ENCODE data around the gene RERG.
A peak's percentile ranks its signal among the peaks of the same experiment; 100 is the strongest.
"Not testable (repeated sequence)": the region's sequence is repeated elsewhere in the genome, so short reads cannot be mapped to it uniquely, and the experiment has no call there.

RERG gene

DNA sequence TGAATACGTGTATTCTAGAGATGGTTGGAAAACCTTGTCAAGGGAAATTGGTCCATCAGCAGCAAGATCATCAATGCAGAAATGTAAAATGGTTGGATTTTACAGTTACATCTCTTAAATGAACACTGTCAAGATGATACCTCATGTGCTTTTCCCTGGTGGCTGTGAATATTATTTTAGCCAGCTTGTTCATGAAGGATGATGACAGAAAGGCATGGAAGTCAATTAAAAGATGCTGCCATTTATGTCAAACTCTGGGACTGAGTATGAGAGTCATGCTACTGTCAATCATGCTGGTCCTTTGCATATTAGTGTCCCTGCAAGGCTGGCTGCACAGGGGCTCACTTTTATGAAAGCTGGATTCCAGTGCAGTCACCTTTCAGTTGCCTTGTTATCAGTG lies 10.3 kb upstream of the RERG start:
- TF ChIP-seq GATA1 (IDR thresholded peaks at IDR 0.05; ENCODE audit: low read depth, low read length) (no peak), POLR2A (IDR thresholded peaks at IDR 0.05; ENCODE audit: low read length) (no peak)
- no peak for DNase-seq

DNA sequence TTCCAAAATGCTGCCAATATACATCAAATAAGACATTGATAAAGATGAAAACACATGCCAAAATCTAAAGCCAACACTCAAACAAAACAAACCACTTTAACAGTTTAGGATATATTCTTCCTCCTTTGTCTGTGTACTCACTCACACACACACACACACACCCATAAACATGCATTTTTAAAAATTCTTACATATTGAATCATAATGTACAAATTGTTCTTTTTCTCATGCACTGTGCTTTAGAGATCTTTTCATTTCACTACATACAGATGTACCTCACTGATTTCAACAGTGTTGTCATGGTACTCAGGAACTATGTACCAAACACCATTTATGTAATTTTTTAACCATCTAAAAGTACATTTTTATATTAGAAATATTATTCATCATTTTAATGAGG lies 9.5 kb upstream of the RERG start:
- DNase-seq = no peak
- TF ChIP-seq POLR2A (IDR thresholded peaks at IDR 0.05; ENCODE audit: low read length) (no peak), GATA1 (IDR thresholded peaks at IDR 0.05; ENCODE audit: low read depth, low read length) (no peak)

DNA sequence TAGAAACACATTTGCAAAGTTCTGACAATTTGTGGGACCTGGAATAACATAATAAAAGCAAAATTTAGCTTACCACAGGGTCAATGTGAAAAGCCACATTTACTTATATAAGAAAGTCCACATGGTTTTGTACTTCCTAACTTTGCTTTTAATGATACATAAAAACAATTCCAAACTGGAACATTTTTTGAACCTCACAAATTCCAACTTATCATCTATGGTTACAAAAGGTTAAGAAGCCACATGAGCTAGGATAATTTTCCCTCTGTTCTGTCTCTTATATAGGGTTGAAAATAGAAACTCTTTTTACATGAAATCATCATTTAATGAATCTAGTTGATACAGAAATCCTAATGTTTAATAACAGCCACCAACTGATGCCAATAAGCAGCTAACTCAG lies 8.9 kb upstream of the RERG start:
- DNase-seq = no peak
- no peak for TF ChIP-seq POLR2A (IDR thresholded peaks at IDR 0.05; ENCODE audit: low read length)
- TF ChIP-seq GATA1 (IDR thresholded peaks at IDR 0.05; ENCODE audit: low read depth, low read length) = no peak

DNA sequence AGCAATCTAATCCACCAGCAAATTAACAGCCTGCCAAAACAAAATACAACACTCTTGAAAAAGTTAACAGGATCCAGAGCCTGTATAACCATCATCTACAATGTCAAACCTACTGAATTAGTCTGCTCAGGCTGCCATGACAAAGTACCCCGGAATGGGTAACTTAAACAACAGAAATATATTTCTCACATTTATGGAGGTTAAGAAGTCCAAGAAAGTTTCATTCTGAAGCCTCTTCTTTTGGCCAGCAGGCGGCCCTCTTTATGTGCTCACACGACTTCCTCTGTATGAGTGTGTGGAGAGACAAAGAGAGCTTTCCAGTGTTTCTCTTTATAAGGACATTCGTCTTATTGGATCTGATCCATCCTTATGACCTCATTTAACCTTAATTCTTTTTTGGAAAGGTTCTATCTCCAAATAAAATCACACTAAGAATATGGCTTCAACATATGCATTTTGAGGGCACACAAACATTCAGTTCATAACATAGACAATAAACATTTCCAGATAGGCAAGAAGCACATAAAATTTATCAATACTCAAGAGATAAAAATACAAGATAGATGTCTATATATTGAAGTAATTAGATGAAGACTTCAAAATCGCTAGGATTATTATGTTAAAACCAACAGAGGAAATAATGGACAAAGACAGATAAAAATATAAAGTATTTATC lies 5.9 kb upstream of the RERG start:
- DNase-seq = peak; percentile 15 to 37
- no peak for TF ChIP-seq GATA1 (IDR thresholded peaks at IDR 0.05; ENCODE audit: low read depth, low read length)
- no peak for TF ChIP-seq POLR2A (IDR thresholded peaks at IDR 0.05; ENCODE audit: low read length)

DNA sequence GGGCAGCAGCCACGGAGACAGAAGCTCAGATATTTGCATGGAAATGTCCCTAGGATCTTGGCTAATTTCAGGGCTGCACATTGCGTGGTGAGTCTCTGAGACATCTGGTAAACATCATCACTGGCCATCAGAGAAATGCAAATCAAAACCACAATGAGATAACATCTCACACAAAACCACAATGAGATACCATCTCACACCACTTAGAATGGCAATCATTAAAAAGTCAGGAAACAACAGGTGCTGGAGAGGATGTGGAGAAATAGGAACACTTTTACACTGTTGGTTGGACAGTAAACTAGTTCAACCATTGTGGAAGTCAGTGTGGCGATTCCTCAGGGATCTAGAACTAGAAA lies 4.6 kb upstream of the RERG start:
- DNase-seq = not testable (repeated sequence)

DNA sequence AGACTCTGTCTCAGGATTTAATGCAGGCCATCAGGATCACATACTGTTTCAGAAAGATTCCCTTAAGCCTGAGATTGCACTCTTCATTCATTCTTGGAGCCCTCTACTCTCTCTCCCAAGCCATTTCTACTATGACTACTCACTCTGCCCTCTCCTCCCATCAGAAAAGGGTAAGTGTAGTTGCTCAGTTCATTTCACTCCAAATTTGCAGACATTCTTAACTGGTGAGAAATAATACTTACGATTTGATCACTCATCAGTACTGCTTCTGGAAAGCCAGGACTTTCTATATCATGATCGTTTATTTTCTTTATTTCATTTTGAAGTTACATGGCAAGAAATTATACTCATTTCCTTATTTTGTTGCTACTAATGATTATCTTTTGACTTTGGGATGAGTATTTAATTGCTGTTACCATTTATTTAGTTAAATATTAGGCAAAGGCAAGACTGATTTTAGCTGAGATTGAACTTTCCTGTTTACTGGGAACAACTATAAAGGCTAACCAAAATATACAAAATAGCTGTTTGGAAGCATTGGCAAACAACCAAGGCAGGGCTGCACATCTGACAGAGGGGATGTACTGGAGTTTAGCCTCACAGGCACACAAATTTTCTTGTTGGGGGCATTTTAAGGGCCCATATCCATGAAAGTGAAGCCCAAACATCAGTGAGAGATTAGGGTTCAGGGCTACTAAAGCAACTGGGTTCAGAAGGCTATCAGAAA lies 4.1 kb upstream of the RERG start:
- DNase-seq = no peak
- no peak for TF ChIP-seq GATA1 (IDR thresholded peaks at IDR 0.05; ENCODE audit: low read depth, low read length)
- TF ChIP-seq POLR2A (IDR thresholded peaks at IDR 0.05; ENCODE audit: low read length) = no peak

DNA sequence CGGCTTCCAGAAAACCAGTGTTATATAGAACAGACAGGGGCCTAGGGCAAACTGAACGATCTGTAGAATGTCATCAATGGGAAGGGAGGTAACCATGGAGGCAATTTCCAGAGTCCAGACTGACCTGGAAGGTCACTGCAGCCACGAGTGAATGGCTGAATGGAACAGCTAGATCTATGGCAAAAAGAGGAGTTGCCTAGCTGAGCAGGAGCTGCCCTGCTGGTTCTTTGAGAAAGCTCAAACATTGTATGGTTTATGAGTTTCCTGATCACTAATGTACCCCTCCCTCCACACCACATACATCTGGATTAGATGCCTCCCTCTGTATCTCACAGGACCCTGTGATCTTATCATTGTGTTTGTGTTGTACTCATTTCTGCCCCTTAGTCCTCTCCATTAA lies 1.0 kb upstream of the RERG start:
- TF ChIP-seq GATA1 (IDR thresholded peaks at IDR 0.05; ENCODE audit: low read depth, low read length) = no peak
- no peak for TF ChIP-seq POLR2A (IDR thresholded peaks at IDR 0.05; ENCODE audit: low read length)
- DNase-seq = no peak

DNA sequence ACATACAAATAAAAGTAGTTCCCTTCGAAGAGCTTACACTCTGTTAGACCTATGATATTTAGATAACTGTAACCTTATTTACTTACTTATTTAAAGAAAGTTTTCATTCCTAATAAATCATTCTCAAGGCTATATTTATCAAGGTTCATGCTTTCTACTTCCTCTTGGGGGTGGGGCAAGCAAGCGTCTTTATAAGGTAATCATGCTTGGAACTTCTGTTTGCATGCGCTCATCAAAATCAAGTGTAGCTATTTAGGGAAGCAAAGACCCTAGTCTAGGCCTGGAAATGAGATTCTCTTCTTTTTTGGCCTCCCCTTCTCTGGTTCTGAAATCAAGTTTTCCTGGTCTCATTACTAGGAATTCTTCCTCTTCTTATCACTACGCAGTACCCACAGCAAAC lies 766 bp downstream of the RERG start:
- TF ChIP-seq GATA1 (IDR thresholded peaks at IDR 0.05; ENCODE audit: low read depth, low read length) = no peak
- TF ChIP-seq POLR2A (IDR thresholded peaks at IDR 0.05; ENCODE audit: low read length) = no peak
- no peak for DNase-seq

DNA sequence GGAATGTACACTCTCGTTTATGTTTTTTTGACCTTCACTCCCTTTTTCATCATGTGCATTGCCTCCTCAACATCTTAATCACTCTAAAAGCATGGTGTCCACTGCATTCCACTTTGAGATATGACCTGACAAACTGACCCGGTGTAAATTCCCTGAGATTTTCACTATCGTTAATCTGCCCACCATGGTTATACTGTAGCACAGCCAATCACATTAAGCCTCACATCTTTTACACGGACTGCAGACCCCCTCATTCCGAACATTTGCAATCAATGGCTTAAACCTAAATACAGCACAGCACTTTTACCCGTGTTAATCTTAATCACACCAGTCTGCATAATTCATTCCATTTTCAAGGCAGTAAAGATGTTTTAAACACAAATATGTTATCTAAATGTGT lies 2.4 kb downstream of the RERG start:
- DNase-seq = no peak
- no peak for TF ChIP-seq GATA1 (IDR thresholded peaks at IDR 0.05; ENCODE audit: low read depth, low read length)
- no peak for TF ChIP-seq POLR2A (IDR thresholded peaks at IDR 0.05; ENCODE audit: low read length)

DNA sequence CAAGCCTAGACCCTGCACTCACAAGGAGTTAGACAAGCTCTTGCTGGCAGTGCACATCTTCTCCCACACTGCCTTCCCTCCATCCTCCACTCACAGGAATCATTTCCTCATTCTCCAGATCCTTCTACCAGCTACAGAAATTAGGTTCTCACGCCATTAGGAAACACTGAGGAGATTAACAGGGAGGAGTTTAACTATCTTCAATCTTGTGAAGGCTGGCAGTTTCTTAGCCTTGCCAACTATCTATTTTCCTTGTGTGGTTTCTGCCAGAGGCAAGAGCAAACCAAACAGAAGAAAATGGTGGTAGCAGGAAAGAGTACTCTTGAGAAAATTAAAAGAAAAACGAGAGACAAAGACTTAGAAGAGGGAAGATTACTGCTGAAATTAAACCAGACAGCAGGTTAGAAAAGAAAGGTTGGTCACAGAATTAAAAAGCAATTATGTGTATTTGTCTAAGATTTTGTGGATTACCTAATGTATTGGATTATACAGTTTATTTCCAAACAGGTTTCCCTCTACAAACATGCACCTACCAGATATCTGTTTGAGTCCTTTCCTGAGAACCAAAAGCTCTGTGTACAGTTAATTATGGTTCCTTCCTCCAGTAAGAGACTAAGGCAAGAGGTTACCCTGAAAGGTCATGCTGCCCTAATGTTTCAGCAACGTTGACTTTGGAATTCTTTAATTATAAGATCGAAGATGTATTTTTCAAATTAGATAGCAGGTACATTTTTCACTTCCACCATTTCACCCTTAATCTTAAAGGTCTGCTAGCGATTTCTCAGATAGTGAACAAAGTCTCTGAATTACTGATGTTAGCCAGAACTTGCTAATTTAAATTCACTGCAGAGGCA lies 5.0 kb downstream of the RERG start:
- TF ChIP-seq POLR2A (IDR thresholded peaks at IDR 0.05; ENCODE audit: low read length) (no peak), GATA1 (IDR thresholded peaks at IDR 0.05; ENCODE audit: low read depth, low read length) (no peak)
- DNase-seq = no peak

DNA sequence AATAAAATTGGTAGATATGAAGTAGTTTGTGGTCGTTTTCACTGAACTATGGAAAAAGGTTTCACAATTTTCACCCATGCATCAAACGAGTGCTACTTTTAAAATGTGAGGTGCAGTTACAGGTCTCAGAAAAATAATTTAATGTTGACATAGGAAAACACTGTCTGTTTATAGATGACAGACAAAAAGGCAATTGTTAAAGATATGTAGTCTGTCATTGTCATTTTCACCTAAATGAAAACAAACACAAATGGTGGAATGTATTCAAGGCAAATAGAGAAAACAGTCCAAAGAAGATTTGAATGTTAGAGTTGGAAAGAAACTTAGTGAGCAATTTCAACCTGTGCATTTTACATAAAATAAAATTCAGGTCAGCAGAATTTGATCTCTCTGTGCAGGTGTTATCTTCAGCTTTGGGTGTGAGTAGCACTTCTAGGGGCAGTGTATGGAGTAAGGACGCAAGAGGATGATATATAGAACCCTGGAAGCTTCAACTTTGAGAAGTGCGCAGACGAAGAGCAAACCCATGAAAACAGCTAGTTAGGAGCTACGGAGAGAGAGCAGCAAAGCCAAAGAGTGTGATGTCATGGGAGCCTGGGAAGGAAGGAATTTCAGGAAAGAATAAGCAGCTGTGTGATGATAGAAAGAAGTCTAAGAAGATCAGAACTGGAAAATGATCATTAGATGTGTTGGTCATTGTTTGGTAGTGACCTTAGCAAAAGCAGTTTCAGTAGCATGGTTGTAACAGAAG lies 6.2 kb downstream of the RERG start:
- no peak for TF ChIP-seq GATA1 (IDR thresholded peaks at IDR 0.05; ENCODE audit: low read depth, low read length)
- TF ChIP-seq POLR2A (IDR thresholded peaks at IDR 0.05; ENCODE audit: low read length) = no peak
- DNase-seq = no peak

DNA sequence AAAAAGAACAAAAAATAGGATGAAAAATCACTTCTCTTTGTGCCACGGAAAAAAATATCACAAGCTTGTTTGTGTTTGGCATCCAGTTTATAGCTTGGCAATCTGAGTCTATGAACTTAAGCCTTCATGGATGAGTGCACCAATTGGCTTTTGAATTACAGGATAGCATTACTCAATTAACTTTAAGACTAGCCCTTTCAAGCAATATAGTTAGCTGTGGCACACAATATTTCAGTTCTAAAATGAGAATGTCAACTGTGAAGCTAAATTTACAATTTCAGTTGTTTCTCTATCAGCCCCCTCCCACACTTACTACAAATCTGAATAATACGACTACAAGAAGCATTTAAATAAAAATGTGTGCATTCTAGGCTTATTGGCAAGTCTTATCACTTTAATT lies 8.3 kb downstream of the RERG start:
- no peak for DNase-seq

DNA sequence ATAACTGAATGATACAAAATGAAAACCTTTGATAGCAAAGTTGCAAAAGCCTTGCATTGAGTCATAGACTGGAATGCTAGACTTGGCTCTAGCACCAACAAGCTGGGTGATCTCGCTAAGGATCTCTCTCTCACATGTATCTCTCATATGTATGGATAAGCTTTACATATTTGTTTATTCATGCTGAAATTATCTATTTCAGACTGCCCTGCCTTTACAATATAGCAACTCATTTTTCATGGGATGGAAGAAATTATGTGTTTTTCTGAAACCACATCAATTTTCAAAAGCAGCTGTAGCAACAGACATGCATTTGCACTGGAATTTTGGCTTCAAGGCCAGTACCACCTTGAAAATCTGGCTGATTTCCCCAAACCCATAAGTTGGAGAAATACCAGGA lies 11.4 kb downstream of the RERG start:
- no peak for TF ChIP-seq GATA1 (IDR thresholded peaks at IDR 0.05; ENCODE audit: low read depth, low read length)
- TF ChIP-seq POLR2A (IDR thresholded peaks at IDR 0.05; ENCODE audit: low read length) = no peak
- no peak for DNase-seq

More for the DNA sequence above, 8.3 kb downstream of the RERG start:
- TF ChIP-seq GATA1 (IDR thresholded peaks at IDR 0.05; ENCODE audit: low read depth, low read length) (no peak), POLR2A (IDR thresholded peaks at IDR 0.05; ENCODE audit: low read length) (no peak)
